Measurements from ENCODE around the gene BBS9. TPM values are rescaled to one million over a fixed set of nuclear protein-coding genes. Genes with fewer than 3 reads are reported as not detected.
"Not testable (repeated sequence)": the region's sequence is repeated elsewhere in the genome, so short reads cannot be mapped to it uniquely, and the experiment has no call there.

The BBS9 gene
- total RNA-seq, 2 experiments from 2014 or later: 6.0 to 7.7 TPM

GRCh38 chr7:33300742-33301141 is 171.4 kb downstream of the BBS9 start:
- CTCF ChIA-PET: no interaction called here
- intact Hi-C loops (cut with micrococcal nuclease): no loop called here
- no peaks in the 10 kb centered on the region for H3K27me3 Mint-ChIP-seq

GRCh38 chr7:33303978-33304557 is 174.7 kb downstream of the BBS9 start:
- Mint-ChIP-seq H3K36me3 (ENCODE audit: low read depth) (peaks cover 33% of the 10 kb centered on the region), H3K9me3 (peaks cover 29% of the 10 kb centered on the region)
- H3K4me1 Mint-ChIP-seq (ENCODE audit: low read depth); H3K27me3 Mint-ChIP-seq; CTCF ChIA-PET; ATAC-seq; intact Hi-C loops (cut with micrococcal nuclease); DNase-seq; H3K27ac Mint-ChIP-seq; H3K4me3 Mint-ChIP-seq; POLR2A ChIA-PET: not testable (repeated sequence)

More at GRCh38 chr7:33300742-33301141, 171.4 kb downstream of the BBS9 start:
- Mint-ChIP-seq H3K27ac (no peak overlapping the region), H3K4me3 (no peak overlapping the region), H3K36me3 (ENCODE audit: low read depth) (peaks cover 29% of the 10 kb centered on the region), H3K9me3 (peaks cover 32% of the 10 kb centered on the region), H3K4me1 (ENCODE audit: low read depth) (no peaks in the 10 kb centered on the region)
- TF ChIP-seq, protein P1, sequence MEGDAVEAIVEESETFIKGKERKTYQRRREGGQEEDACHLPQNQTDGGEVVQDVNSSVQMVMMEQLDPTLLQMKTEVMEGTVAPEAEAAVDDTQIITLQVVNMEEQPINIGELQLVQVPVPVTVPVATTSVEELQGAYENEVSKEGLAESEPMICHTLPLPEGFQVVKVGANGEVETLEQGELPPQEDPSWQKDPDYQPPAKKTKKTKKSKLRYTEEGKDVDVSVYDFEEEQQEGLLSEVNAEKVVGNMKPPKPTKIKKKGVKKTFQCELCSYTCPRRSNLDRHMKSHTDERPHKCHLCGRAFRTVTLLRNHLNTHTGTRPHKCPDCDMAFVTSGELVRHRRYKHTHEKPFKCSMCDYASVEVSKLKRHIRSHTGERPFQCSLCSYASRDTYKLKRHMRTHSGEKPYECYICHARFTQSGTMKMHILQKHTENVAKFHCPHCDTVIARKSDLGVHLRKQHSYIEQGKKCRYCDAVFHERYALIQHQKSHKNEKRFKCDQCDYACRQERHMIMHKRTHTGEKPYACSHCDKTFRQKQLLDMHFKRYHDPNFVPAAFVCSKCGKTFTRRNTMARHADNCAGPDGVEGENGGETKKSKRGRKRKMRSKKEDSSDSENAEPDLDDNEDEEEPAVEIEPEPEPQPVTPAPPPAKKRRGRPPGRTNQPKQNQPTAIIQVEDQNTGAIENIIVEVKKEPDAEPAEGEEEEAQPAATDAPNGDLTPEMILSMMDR (IDR thresholded peaks at IDR 0.05): no peak
- DNase-seq: no peak
- no peak for ATAC-seq
- POLR2A ChIA-PET: no interaction called here

DNA sequence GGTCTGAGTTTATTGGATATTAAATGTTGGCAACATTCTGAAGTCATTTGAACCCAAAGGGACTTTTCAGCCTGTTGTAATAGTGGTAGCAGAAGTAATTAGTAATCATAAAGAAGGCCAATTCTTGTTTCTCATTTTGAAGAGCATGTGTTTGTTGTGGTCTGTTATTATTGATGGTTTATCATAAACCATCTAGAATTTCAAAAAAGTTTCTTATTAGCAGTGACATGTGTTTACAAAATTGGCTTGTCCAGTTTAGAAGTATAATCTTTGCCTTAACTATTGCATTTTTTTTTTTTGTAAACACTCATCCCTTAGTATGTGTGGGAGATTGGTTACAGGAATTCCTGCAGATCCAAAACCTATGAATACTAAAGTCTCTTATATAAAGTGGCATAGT is 177.8 kb downstream of the BBS9 start:
- Mint-ChIP-seq H3K4me3 (no peak overlapping the region), H3K27me3 (no peaks in the 10 kb centered on the region), H3K27ac (no peak overlapping the region), H3K36me3 (ENCODE audit: low read depth) (peaks cover 20% of the 10 kb centered on the region), H3K9me3 (peaks cover 8% of the 10 kb centered on the region), H3K4me1 (ENCODE audit: low read depth) (no peaks in the 10 kb centered on the region)
- POLR2A ChIA-PET: no interaction called here
- ATAC-seq (no peak), DNase-seq (no peak)
- TF ChIP-seq, protein P1 (IDR thresholded peaks at IDR 0.05): no peak
- intact Hi-C loops (cut with micrococcal nuclease): no loop called here
- CTCF ChIA-PET: no interaction called here

- no peaks in the 10 kb centered on the region for H3K4me1 Mint-ChIP-seq (ENCODE audit: low read depth)
- no peak overlapping the region for H3K4me3 Mint-ChIP-seq
- peaks cover 8% of the 10 kb centered on the region for H3K9me3 Mint-ChIP-seq
- DNase-seq (no peak), ATAC-seq (no peak)
- POLR2A ChIA-PET: no interaction called here
- H3K27ac Mint-ChIP-seq: no peak overlapping the region
- no peaks in the 10 kb centered on the region for H3K27me3 Mint-ChIP-seq
- TF ChIP-seq, protein P1 (IDR thresholded peaks at IDR 0.05): no peak
- peaks cover 16% of the 10 kb centered on the region for H3K36me3 Mint-ChIP-seq (ENCODE audit: low read depth)
- CTCF ChIA-PET: no interaction called here
- intact Hi-C loops (cut with micrococcal nuclease): no loop called here
These were observed 181.2 kb downstream of the BBS9 start for GRCh38 chr7:33310546-33310945.

- no peaks in the 10 kb centered on the region for H3K4me1 Mint-ChIP-seq (ENCODE audit: low read depth)
- no peak overlapping the region for H3K4me3 Mint-ChIP-seq
- H3K27ac Mint-ChIP-seq: no peak overlapping the region
- TF ChIP-seq, protein P1 (IDR thresholded peaks at IDR 0.05): no peak
- intact Hi-C loops (cut with micrococcal nuclease): no loop called here
- ChIA-PET CTCF (interaction anchor here (0.9 kb wide), 1 partner anchor 607 kb away, joined by 3 read pairs; no protein-coding TSS in a partner anchor), POLR2A (no interaction called here)
- H3K27me3 Mint-ChIP-seq: no peaks in the 10 kb centered on the region
- ATAC-seq: no peak
- H3K36me3 Mint-ChIP-seq (ENCODE audit: low read depth): peaks cover 17% of the 10 kb centered on the region
- peaks cover 18% of the 10 kb centered on the region for H3K9me3 Mint-ChIP-seq
- no peak for DNase-seq
These were observed 196.6 kb downstream of the BBS9 start for GRCh38 chr7:33325754-33326484.
